Activated T-cell treated with anti-CD3 and anti-CD28 coated beads, Interleukin-2, amount 50 U/mL, for 48 hours (primary cell): ENCODE measurements around the gene FZR1.
A peak's percentile ranks its signal among the peaks of the same experiment; 100 is the strongest.
"Not testable (repeated sequence)": the region's sequence is repeated elsewhere in the genome, so short reads cannot be mapped to it uniquely, and the experiment has no call there.

Experiments
- DNase-seq, 2 experiments: peaks; one replicate each; pipeline ENCODE4 v3.0.0-alpha.2; 2020

The FZR1 gene

GRCh38 chr19:3549816-3550215 is 43.7 kb downstream of the FZR1 start:
- DNase-seq: no peak

DNA sequence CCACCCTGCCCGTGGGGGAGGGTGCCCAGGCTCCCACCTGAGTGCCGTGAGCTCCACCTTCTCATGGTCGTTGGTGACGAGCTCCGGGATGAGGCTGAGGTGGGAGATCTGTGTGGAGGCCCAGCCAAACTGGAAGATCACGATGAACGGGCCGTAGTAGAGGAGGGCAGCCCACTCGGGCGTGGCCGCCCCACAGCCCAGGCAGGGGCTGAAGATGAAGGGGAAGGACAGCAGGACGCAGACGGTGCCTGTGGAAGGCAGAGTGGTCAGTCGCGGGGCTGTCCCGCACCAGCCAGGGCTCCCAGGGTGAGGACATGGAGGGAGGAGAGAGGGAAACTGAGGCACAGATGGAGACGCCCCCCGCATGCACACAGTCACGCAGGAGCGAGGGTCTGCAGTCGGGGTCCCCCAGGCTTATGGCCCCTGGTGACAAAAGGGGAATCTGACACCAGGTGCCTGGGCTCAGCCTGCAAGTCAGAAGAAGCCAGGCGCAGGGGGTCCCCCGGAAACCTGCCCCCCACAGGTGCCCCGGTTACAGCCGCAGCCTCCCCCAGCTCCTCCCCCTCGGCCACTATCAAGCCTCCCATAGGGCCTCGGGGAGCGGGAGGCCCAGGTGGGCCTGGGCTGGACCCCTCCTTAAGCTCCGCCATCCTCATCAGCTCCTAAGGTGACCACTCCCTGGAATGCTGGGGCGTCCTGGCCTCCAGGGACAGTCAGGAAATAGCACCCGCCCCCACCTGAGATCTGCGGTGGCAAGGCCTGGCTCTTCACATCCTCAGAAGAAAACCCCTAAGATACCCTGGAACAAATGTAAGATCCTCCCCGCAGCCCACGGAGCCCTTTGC is 45.1 kb downstream of the FZR1 start:
- DNase-seq: no peak

GRCh38 chr19:3551792-3552095 is 45.6 kb downstream of the FZR1 start:
- DNase-seq: no peak

- peak; percentile 47 to 48 for DNase-seq
Observed at GRCh38 chr19:3554254-3555083, 48.4 kb downstream of the FZR1 start.

DNA sequence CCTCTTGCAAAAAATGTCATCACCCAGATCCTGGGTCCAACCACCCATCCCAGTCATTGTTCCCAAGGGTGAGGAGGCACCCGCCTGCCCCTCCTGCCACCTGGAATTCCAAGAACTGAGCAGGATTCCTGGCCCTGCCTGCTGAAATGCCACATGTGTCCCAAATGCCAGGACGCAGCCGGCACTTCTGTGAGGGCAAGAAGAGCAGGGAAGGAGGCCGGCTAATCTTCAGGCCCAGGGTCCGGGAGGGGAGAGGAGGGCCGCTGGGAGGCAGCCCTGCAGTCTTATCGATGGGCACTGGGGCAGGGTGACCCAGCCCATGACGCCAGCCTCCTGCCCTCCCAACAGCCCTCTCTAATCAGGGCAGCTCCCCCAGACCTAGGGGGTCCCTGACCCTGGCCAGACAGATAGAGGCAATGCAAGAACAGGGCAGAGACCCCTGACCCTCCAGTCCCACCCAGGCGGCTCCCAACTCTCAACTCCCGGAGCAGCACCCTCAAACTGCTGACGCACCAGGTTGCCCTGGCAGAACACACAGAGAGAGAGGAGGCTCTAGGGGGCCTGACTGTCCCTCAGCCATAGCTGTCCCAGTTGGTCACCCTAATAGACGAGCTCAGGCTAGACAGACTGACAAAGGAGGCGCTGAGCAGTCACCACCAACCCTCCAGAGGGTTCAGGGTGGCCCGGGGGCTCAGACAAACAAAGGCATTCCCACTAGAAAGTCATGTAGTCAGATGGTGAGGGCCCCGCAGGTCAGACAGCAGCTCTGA is 49.7 kb downstream of the FZR1 start:
- DNase-seq: no peak

DNA sequence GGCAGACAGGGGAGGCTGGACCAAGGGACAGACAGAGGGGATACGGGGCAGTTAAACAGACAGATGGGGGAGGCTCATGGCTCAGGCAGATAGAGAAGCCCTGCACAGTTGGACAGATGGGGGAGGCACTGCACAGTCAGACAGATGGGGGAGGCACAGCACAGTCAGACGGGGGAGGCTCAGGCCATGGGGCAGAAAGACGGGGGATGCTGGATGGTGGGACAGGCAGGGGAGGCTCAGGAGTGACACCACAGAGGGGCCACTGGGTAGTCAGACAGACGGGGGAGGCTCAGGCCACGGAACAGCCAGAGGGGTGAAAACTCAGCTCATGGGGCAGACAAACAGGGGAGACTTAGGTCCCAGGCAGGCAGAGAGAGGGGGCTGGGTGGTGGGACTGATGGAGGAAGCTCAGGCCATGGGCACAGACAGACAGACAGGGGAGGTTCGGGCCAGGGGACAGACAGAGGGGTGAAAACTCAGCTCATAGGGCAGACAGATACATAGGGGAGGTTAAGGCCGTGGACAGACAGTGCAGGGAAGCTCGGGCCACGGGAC is 50.4 kb downstream of the FZR1 start:
- DNase-seq: no peak

DNA sequence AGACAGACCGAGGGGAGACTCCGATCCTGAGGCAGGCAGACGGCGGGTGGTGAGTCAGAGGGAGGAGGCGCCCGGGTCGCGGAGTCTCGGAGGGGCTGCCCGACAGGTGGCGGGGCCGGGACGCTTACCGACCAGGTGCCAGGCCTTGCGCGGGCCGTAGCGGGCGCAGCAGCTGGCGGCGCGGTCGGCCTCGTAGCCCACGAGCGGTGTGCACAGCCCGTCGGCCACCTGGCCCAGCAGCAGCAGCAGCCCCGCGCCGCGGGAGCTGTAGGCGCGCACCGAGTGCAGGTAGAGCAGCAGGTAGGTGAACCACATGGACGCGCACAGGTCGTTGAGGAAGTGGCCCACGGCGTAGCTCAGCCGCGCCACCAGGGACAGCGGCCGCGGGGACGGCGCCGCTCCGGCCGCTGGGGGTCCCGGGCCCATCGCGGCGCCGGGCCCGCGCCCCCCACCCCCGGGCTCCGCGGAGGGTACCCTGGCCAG is 50.9 kb downstream of the FZR1 start:
- DNase-seq: peak; percentile 72 to 81

GRCh38 chr19:3557461-3558248 is 51.5 kb downstream of the FZR1 start, which contains the start of gene MFSD12:
Gene MFSD12 (minus strand): TSS chr19:3557586. CDS start chr19:3557403, 183 bp downstream.
- peak; percentile 95 to 97 for DNase-seq

- no peak for DNase-seq
Observed at GRCh38 chr19:3563709-3564524, 57.8 kb downstream of the FZR1 start.

DNA sequence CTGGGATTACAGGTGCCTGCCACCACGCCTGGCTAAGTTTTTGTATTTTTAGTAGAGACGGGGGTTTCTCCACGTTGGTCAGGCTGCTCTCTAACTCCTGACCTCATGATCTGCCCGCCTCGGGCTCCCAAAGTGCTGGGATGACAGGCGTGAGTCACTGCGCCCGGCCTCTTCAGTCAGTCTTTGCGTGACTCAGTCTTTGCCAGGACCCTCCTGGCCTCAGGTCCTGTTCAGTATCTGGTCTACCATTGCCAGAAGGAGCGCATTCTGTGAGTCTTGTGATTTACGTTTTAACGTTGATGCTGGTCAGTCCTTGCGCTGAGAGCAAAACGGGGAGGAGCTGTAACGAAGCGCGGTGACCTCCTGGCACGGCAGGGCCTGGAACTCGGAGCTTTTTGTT is 59.0 kb downstream of the FZR1 start:
- DNase-seq: no peak

- not testable (repeated sequence) for DNase-seq
Observed at GRCh38 chr19:3570042-3570441, 63.9 kb downstream of the FZR1 start.

DNA sequence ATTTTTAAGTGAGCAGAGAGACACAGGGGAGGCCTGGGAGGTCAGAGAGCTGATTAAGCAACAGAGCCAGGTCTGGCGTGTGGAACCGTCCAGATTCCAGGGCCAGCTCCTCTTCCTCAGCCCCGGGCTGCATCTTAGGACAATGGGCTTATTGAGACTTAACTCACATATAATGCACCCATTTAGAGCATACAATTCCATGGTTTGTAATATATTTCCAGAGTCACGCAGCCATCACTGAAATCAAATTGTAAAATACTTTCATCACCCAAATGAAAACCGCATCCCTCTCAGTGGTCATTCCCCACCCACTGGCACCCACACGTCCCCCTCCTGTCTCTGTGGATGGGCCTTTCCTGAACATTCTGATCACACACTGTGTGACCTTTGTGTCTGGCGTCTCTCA is 64.5 kb downstream of the FZR1 start:
- no peak for DNase-seq

DNA sequence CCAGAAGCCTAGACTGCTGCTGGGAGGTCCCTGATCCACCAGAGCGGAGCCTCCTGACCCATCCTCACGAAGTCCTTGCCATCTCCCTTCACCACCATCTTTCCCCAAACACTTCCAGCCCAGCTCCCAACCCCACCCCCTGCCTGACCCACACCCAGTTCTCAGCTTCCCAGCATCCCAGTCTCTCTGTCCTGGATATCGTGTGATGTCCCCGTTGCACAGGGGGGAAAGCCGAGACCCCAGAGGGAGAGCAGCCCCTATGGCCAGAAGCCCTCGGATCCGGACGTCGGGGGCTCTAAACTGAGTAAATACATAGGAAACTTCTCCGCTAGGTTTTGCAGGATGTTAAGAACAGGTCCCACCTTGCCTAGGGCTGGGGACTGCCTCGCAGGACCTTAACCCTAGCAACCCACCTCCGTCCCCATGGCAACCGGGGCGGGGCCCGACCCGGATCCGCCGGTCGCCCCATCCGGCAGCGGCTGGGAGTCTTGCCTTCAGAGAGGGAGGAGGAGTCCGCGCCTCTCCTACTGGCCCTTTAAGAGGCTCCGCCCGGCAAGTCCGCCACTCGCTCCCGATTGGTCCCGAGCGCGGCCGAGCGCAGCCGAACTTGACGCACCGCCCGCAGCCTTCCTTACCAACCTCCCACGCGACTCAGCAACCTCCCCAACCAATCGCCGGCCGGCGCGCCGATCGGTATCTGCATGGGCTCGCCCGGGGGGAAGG is 66.2 kb downstream of the FZR1 start:
- DNase-seq: peak; percentile 99

GRCh38 chr19:3572855-3573161 is 66.7 kb downstream of the FZR1 start, which contains the start of gene HMG20B:
Gene HMG20B (plus strand): TSS chr19:3572944. CDS start chr19:3573310, 366 bp downstream.
- DNase-seq: no peak

- no peak for DNase-seq
Observed at GRCh38 chr19:3573162-3573857, 67.2 kb downstream of the FZR1 start.

DNA sequence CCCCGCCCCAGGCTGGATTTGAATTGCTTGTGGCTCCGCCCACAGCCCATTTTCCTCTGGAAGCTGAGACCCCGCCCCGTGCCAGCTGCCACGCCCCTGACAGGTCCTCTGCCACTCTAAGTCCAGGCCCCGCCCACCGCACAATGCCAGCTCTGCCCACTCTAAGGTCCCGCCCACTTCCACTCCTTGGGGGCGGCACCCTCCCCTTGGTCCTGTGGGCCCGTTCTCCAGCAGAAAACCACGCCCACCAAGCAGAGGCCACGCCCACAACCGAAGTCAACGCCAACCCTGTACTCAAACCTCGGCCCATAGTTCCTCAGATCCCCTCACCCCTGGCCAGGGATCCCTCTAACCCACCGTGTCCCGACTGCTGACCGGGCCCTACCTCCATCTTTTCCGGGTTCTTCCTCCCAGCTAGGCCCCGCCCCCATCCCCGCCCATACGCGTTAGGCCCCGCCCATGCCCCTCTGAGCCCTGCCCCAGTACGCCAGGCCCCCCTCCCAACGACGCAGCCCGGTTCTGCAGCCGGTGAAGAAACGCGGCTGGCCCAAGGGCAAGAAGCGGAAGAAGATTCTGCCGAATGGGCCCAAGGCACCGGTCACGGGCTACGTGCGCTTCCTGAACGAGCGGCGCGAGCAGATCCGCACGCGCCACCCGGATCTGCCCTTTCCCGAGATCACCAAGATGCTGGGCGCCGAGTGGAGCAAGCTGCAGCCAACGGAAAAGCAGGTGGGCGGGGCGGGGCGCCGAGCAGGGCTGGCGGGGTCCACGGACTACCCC is 67.9 kb downstream of the FZR1 start:
- peak; percentile 96 to 97 for DNase-seq

DNA sequence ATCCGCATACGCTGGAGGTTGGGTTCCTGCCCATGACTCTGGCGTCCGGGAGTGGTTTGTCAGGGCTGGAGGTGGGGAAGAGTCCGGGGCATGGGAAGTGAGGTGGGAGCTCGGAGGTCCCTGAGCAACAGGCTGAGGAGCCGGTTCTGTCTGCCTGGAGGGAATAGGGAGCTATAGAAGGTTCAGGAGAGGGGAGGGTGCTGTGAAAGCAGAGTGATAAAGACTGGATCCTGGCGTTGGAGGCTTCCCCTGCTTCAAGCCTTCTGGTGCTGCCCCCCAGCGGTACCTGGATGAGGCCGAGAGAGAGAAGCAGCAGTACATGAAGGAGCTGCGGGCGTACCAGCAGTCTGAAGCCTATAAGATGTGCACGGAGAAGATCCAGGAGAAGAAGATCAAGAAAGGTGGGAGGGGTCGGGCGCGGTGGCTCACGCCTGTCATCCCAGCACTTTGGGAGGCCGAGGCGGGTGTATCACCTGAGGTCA is 69.2 kb downstream of the FZR1 start:
- DNase-seq: peak in 1 of 2 experiments; percentile 43

DNA sequence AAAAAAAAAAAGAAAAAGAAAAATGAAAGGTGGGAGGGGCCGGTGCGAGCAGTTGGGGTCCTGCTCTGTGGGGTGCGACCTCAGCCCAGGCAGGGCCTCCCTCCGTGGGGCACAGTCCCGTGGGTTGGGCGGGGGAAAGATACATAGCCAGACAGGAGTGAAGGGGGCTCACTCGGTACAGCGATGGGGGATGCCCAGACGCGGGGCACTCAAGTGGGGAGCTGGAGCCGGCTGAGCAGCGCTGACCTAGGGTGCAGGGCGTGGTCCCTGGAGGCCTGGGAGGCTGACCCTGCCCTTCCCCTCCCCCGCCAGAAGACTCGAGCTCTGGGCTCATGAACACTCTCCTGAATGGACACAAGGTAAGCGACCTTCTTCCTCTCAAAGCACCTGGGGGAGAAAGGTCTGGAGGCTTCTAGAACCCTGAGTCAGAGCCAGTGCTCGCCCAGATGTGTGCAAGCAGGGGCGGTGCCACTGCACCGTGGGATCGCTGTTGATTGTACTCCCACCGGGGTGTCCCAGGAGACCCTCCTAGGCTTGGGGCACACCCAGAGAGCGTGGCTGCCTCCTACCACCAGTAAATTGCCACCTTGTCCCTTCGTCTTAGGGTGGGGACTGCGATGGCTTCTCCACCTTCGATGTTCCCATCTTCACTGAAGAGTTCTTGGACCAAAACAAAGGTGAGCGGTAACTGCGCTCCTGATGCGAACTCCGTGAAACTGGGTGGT is 70.0 kb downstream of the FZR1 start:
- no peak for DNase-seq
